GM12801 (cell line): ENCODE data around the gene SSTR5.

Experiments
- CTCF ChIP-seq: IDR thresholded peaks from one replicate; pipeline ENCODE4 v1.5.1; 2011; ENCODE audit warnings: control low read depth; ENCODE audit not compliant: insufficient read length; ENCODE audit errors: extremely low read depth

The SSTR5 gene

GRCh38 chr16:1072526-1073261 is at the start of gene SSTR5:
TSS of gene SSTR5 (plus strand) at chr16:1072747. CDS start at chr16:1078869, 6,122 bp downstream.
- TF ChIP-seq CTCF: no peak

- TF ChIP-seq CTCF: no peak
These were observed 48.4 kb upstream of the SSTR5 start for GRCh38 chr16:1024138-1024537.

- TF ChIP-seq CTCF: no peak
These were observed 46.3 kb upstream of the SSTR5 start for GRCh38 chr16:1026057-1026783.

GRCh38 chr16:1026784-1027500 is 45.6 kb upstream of the SSTR5 start:
- no peak for TF ChIP-seq CTCF

GRCh38 chr16:1027501-1027815 is 45.1 kb upstream of the SSTR5 start:
- TF ChIP-seq CTCF: no peak

GRCh38 chr16:1028056-1028455 is 44.5 kb upstream of the SSTR5 start:
- no peak for TF ChIP-seq CTCF

GRCh38 chr16:1028524-1029258 is 43.9 kb upstream of the SSTR5 start:
- TF ChIP-seq CTCF: no peak
